ENCODE measurements around the gene CX3CR1. TPM values are rescaled to one million over a fixed set of nuclear protein-coding genes. Genes with fewer than 3 reads are reported as not detected.

Gene CX3CR1
- total and polyA plus RNA-seq, 4 experiments from 2014 or later = 0.29 to 3.7 (median 0.96) TPM

GRCh38 chr3:39286771-39287170 lies 6.9 kb upstream of the CX3CR1 start:
- intact Hi-C loops (cut with micrococcal nuclease) = no loop called here
- H3K9me3 Mint-ChIP-seq = no peaks in the 10 kb centered on the region
- no peak overlapping the region for H3K27ac ChIP-seq (ENCODE audit: low read depth, low read length)
- H3K27me3 ChIP-seq (ENCODE audit: insufficient read depth, low read length) = no peaks in the 10 kb centered on the region
- no peaks in the 10 kb centered on the region for H3K36me3 ChIP-seq (ENCODE audit: insufficient read depth, low read length)
- H3K36me3 Mint-ChIP-seq = no peaks in the 10 kb centered on the region
- peaks cover 9% of the 10 kb centered on the region for H3K4me1 ChIP-seq (ENCODE audit: insufficient read depth, low read length)
- peak overlapping the region in 1 of 7 donors; percentile 43 for H3K27ac Mint-ChIP-seq
- POLR2A ChIA-PET (ENCODE audit: partially characterized antibody) = interaction anchor here (1.0 kb wide), 1 partner anchor 97 kb away, joined by 3 read pairs; no protein-coding TSS in a partner anchor
- H3K27me3 Mint-ChIP-seq = no peaks in the 10 kb centered on the region
- no peaks in the 10 kb centered on the region for H3K9me3 ChIP-seq (ENCODE audit: control insufficient read depth in 1 of 2, low read length in 2 of 2)
- H3K4me3 Mint-ChIP-seq = no peak overlapping the region
- H3K4me1 Mint-ChIP-seq = peaks cover 11 to 38% (median 29%) of the 10 kb centered on the region in 4 donors
- no peak overlapping the region for H3K4me3 ChIP-seq (ENCODE audit: low read length in 2 of 2)
- CTCF ChIA-PET (ENCODE audit: partially characterized antibody) = interaction anchor here (0.7 to 18.4 kb wide), 14 partner anchors 9 to 206 kb away, joined by 3 to 471 read pairs (median 18); partner anchors contain the start of genes GORASP1, TTC21A and XIRP1
- no peak for DNase-seq

GRCh38 chr3:39285332-39285731 lies 5.5 kb upstream of the CX3CR1 start:
- no peaks in the 10 kb centered on the region for H3K27me3 ChIP-seq (ENCODE audit: insufficient read depth, low read length)
- CTCF ChIA-PET (ENCODE audit: partially characterized antibody) = interaction anchor here (4.1 to 18.4 kb wide), 4 partner anchors 73 to 161 kb away, joined by 42 to 471 read pairs (median 264); partner anchors contain the start of gene XIRP1
- no peak for DNase-seq
- peaks cover 17 to 45% (median 31%) of the 10 kb centered on the region in 4 donors for H3K4me1 Mint-ChIP-seq
- H3K4me3 ChIP-seq (ENCODE audit: low read length in 2 of 2) = no peak overlapping the region
- no peak overlapping the region for H3K27ac ChIP-seq (ENCODE audit: low read depth, low read length)
- H3K27me3 Mint-ChIP-seq = no peaks in the 10 kb centered on the region
- no peaks in the 10 kb centered on the region for H3K9me3 ChIP-seq (ENCODE audit: control insufficient read depth in 1 of 2, low read length in 2 of 2)
- no peak overlapping the region for H3K27ac Mint-ChIP-seq
- H3K36me3 Mint-ChIP-seq = no peaks in the 10 kb centered on the region
- intact Hi-C loops (cut with micrococcal nuclease) = no loop called here
- no peak overlapping the region for H3K4me3 Mint-ChIP-seq
- H3K36me3 ChIP-seq (ENCODE audit: insufficient read depth, low read length) = no peaks in the 10 kb centered on the region
- POLR2A ChIA-PET (ENCODE audit: partially characterized antibody) = no interaction called here
- peaks cover 13% of the 10 kb centered on the region for H3K4me1 ChIP-seq (ENCODE audit: insufficient read depth, low read length)
- H3K9me3 Mint-ChIP-seq = no peaks in the 10 kb centered on the region

- ChIA-PET POLR2A (ENCODE audit: partially characterized antibody) (no interaction called here), CTCF (ENCODE audit: partially characterized antibody) (interaction anchor here (10.9 to 18.4 kb wide), 3 partner anchors 9 to 160 kb away, joined by 106 to 471 read pairs (median 427); partner anchors contain the start of gene XIRP1)
- H3K27ac Mint-ChIP-seq = peak overlapping the region in 4 of 7 donors; percentile 20 to 75 (median 59)
- H3K27me3 Mint-ChIP-seq = no peaks in the 10 kb centered on the region
- H3K4me1 ChIP-seq (ENCODE audit: insufficient read depth, low read length) = peaks cover 13% of the 10 kb centered on the region
- H3K4me3 ChIP-seq (ENCODE audit: low read length in 2 of 2) = no peak overlapping the region
- H3K9me3 ChIP-seq (ENCODE audit: control insufficient read depth in 1 of 2, low read length in 2 of 2) = no peaks in the 10 kb centered on the region
- H3K36me3 Mint-ChIP-seq = no peaks in the 10 kb centered on the region
- H3K4me3 Mint-ChIP-seq = peak overlapping the region in 7 of 8 donors; percentile 37 to 58 (median 50)
- H3K27ac ChIP-seq (ENCODE audit: low read depth, low read length) = no peak overlapping the region
- H3K36me3 ChIP-seq (ENCODE audit: insufficient read depth, low read length) = no peaks in the 10 kb centered on the region
- H3K27me3 ChIP-seq (ENCODE audit: insufficient read depth, low read length) = no peaks in the 10 kb centered on the region
- no peaks in the 10 kb centered on the region for H3K9me3 Mint-ChIP-seq
- intact Hi-C loops (cut with micrococcal nuclease) = no loop called here
- H3K4me1 Mint-ChIP-seq = peaks cover 19 to 37% (median 28%) of the 10 kb centered on the region in 4 donors
- no peak for DNase-seq
These were observed 4.6 kb upstream of the CX3CR1 start for GRCh38 chr3:39284457-39284881.

- Histone ChIP-seq H3K27me3 (ENCODE audit: insufficient read depth, low read length) (no peaks in the 10 kb centered on the region), H3K9me3 (ENCODE audit: control insufficient read depth in 1 of 2, low read length in 2 of 2) (no peaks in the 10 kb centered on the region), H3K4me1 (ENCODE audit: insufficient read depth, low read length) (peaks cover 13% of the 10 kb centered on the region), H3K4me3 (ENCODE audit: low read length in 2 of 2) (no peak overlapping the region), H3K27ac (ENCODE audit: low read depth, low read length) (no peak overlapping the region), H3K36me3 (ENCODE audit: insufficient read depth, low read length) (no peaks in the 10 kb centered on the region)
- ChIA-PET CTCF (ENCODE audit: partially characterized antibody) (interaction anchor here (1.8 to 18.4 kb wide), 4 partner anchors 11 to 157 kb away, joined by 4 to 471 read pairs (median 266); partner anchors contain the start of gene XIRP1), POLR2A (ENCODE audit: partially characterized antibody) (no interaction called here)
- Mint-ChIP-seq H3K27me3 (no peaks in the 10 kb centered on the region), H3K4me3 (no peak overlapping the region), H3K9me3 (no peaks in the 10 kb centered on the region), H3K36me3 (no peaks in the 10 kb centered on the region), H3K27ac (peak overlapping the region in 1 of 7 donors; percentile 70), H3K4me1 (peaks cover 18 to 33% (median 21%) of the 10 kb centered on the region in 4 donors)
- intact Hi-C loops (cut with micrococcal nuclease) = no loop called here
- no peak for DNase-seq
These were observed 2.2 kb upstream of the CX3CR1 start for GRCh38 chr3:39282057-39282456.

GRCh38 chr3:39281533-39281932 lies 1.7 kb upstream of the CX3CR1 start:
- H3K9me3 ChIP-seq (ENCODE audit: control insufficient read depth in 1 of 2, low read length in 2 of 2) = no peaks in the 10 kb centered on the region
- Mint-ChIP-seq H3K9me3 (no peaks in the 10 kb centered on the region), H3K27ac (peak overlapping the region in 5 of 7 donors; percentile 54 to 78 (median 70)), H3K4me1 (peaks cover 19 to 38% (median 26%) of the 10 kb centered on the region in 4 donors), H3K27me3 (no peaks in the 10 kb centered on the region), H3K36me3 (no peaks in the 10 kb centered on the region), H3K4me3 (peak overlapping the region in 2 of 8 donors; percentile 36 to 73)
- ChIA-PET POLR2A (ENCODE audit: partially characterized antibody) (interaction anchor here (0.7 kb wide), 1 partner anchor 155 kb away, joined by 3 read pairs; no protein-coding TSS in a partner anchor), CTCF (ENCODE audit: partially characterized antibody) (interaction anchor here (1.8 to 18.4 kb wide), 4 partner anchors 12 to 157 kb away, joined by 4 to 471 read pairs (median 266); partner anchors contain the start of gene XIRP1)
- H3K36me3 ChIP-seq (ENCODE audit: insufficient read depth, low read length) = no peaks in the 10 kb centered on the region
- intact Hi-C loops (cut with micrococcal nuclease) = no loop called here
- H3K27me3 ChIP-seq (ENCODE audit: insufficient read depth, low read length) = no peaks in the 10 kb centered on the region
- peaks cover 18% of the 10 kb centered on the region for H3K4me1 ChIP-seq (ENCODE audit: insufficient read depth, low read length)
- no peak overlapping the region for H3K27ac ChIP-seq (ENCODE audit: low read depth, low read length)
- no peak for DNase-seq
- no peak overlapping the region for H3K4me3 ChIP-seq (ENCODE audit: low read length in 2 of 2)

GRCh38 chr3:39280571-39280970 lies 735 bp upstream of the CX3CR1 start:
- CTCF ChIA-PET (ENCODE audit: partially characterized antibody) = interaction anchor here (1.1 to 18.4 kb wide), 6 partner anchors 8 to 153 kb away, joined by 4 to 427 read pairs (median 22); partner anchors contain the start of gene XIRP1
- Histone ChIP-seq H3K36me3 (ENCODE audit: insufficient read depth, low read length) (no peaks in the 10 kb centered on the region), H3K27me3 (ENCODE audit: insufficient read depth, low read length) (no peaks in the 10 kb centered on the region), H3K9me3 (ENCODE audit: control insufficient read depth in 1 of 2, low read length in 2 of 2) (no peaks in the 10 kb centered on the region), H3K4me1 (ENCODE audit: insufficient read depth, low read length) (peaks cover 22% of the 10 kb centered on the region), H3K27ac (ENCODE audit: low read depth, low read length) (no peak overlapping the region), H3K4me3 (ENCODE audit: low read length in 2 of 2) (no peak overlapping the region)
- H3K36me3 Mint-ChIP-seq = no peaks in the 10 kb centered on the region
- peaks cover 0 to 3% of the 10 kb centered on the region in 2 donors for H3K27me3 Mint-ChIP-seq
- DNase-seq = no peak
- POLR2A ChIA-PET (ENCODE audit: partially characterized antibody) = interaction anchor here (1.7 kb wide), 1 partner anchor 46 kb away, joined by 4 read pairs; no protein-coding TSS in a partner anchor
- peak overlapping the region in 1 of 7 donors; percentile 30 for H3K27ac Mint-ChIP-seq
- H3K4me1 Mint-ChIP-seq = peaks cover 23 to 41% (median 31%) of the 10 kb centered on the region in 4 donors
- H3K9me3 Mint-ChIP-seq = no peaks in the 10 kb centered on the region
- intact Hi-C loops (cut with micrococcal nuclease) = no loop called here
- peak overlapping the region in 1 of 8 donors; percentile 80 for H3K4me3 Mint-ChIP-seq

- Mint-ChIP-seq H3K27me3 (peaks cover 0 to 3% of the 10 kb centered on the region in 2 donors), H3K4me3 (peak overlapping the region in 3 of 8 donors; percentile 17 to 71 (median 61)), H3K4me1 (peaks cover 18 to 34% (median 23%) of the 10 kb centered on the region in 4 donors), H3K36me3 (no peaks in the 10 kb centered on the region), H3K9me3 (no peaks in the 10 kb centered on the region), H3K27ac (no peak overlapping the region)
- ChIA-PET CTCF (ENCODE audit: partially characterized antibody) (interaction anchor here (0.7 to 10.9 kb wide), 4 partner anchors 8 to 68 kb away, joined by 3 to 106 read pairs (median 22); no protein-coding TSS in a partner anchor), POLR2A (ENCODE audit: partially characterized antibody) (interaction anchor here (1.2 kb wide), 1 partner anchor 10 kb away, joined by 4 read pairs; no protein-coding TSS in a partner anchor)
- Histone ChIP-seq H3K4me1 (ENCODE audit: insufficient read depth, low read length) (peaks cover 22% of the 10 kb centered on the region), H3K4me3 (ENCODE audit: low read length in 2 of 2) (no peak overlapping the region), H3K27me3 (ENCODE audit: insufficient read depth, low read length) (no peaks in the 10 kb centered on the region), H3K9me3 (ENCODE audit: control insufficient read depth in 1 of 2, low read length in 2 of 2) (no peaks in the 10 kb centered on the region), H3K36me3 (ENCODE audit: insufficient read depth, low read length) (no peaks in the 10 kb centered on the region), H3K27ac (ENCODE audit: low read depth, low read length) (no peak overlapping the region)
- intact Hi-C loops (cut with micrococcal nuclease) = no loop called here
- DNase-seq = no peak
These were observed 1.3 kb downstream of the CX3CR1 start for GRCh38 chr3:39278616-39278935.
